ENCODE measurements around the gene SUN5. TPM values are rescaled to one million over a fixed set of nuclear protein-coding genes. Genes with fewer than 3 reads are reported as not detected.
"Not testable (repeated sequence)": the region's sequence is repeated elsewhere in the genome, so short reads cannot be mapped to it uniquely, and the experiment has no call there.

SUN5 gene
- total RNA-seq, 4 donors from 2014 or later = not detected

DNA sequence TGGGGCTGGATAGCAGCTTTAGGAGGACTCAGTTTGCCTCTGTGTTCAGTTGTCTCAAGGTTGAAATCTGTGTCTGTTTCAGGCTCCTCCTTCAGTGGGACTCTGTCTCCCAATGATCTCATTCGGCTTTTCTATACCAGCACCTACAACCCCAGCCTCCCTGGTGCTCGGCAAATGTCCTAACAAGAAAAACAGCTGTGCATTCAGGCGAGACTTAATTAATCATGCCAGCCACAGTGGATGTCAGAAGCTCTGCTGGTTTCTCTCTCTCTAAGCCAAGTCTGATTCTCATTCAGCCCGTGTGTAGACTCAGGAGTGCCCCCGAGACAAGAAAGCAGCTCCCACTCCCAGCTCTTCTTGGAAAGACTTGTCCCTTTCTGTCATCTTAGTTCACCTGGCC is 46.8 kb downstream of the SUN5 start:
- no peak overlapping the region for H3K27ac ChIP-seq
- H3K9me3 ChIP-seq = peaks cover 6% of the 10 kb centered on the region
- no peak overlapping the region for H3K4me3 ChIP-seq
- H3K36me3 ChIP-seq = no peaks in the 10 kb centered on the region
- no peak for TF ChIP-seq POLR2A (IDR thresholded peaks at IDR 0.05)
- TF ChIP-seq EP300 (IDR thresholded peaks at IDR 0.05) = no peak
- TF ChIP-seq, protein P1, sequence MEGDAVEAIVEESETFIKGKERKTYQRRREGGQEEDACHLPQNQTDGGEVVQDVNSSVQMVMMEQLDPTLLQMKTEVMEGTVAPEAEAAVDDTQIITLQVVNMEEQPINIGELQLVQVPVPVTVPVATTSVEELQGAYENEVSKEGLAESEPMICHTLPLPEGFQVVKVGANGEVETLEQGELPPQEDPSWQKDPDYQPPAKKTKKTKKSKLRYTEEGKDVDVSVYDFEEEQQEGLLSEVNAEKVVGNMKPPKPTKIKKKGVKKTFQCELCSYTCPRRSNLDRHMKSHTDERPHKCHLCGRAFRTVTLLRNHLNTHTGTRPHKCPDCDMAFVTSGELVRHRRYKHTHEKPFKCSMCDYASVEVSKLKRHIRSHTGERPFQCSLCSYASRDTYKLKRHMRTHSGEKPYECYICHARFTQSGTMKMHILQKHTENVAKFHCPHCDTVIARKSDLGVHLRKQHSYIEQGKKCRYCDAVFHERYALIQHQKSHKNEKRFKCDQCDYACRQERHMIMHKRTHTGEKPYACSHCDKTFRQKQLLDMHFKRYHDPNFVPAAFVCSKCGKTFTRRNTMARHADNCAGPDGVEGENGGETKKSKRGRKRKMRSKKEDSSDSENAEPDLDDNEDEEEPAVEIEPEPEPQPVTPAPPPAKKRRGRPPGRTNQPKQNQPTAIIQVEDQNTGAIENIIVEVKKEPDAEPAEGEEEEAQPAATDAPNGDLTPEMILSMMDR (IDR thresholded peaks at IDR 0.05) = no peak
- no peak for TF ChIP-seq POLR2AphosphoS5 (IDR thresholded peaks at IDR 0.05)
- DNase-seq (ENCODE audit: low spot score in 2 of 2) = no peak
- no peaks in the 10 kb centered on the region for H3K4me1 ChIP-seq
- H3K27me3 ChIP-seq = no peaks in the 10 kb centered on the region
- 82% methylated on average over 5 of the region's 5 CpGs for WGBS

DNA sequence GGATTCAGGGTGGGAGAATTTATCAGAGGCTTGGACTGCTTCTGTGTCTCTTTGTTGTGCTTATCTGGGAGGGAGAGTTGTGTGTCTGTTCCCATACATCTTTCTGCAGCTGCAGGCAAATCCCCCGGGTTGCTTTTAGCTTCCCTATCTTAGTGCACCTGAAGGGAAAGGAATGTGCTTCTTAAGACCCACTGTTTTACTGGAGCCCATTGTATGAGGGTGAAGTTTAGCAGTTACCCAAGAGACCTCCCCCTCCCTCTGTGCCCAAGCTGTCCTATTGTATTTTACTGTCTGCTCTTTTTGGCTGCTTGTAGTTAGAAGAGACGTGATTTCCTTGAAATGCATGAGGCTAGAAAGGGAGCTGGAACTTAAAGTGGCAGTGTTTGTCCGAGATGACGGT is 53.7 kb downstream of the SUN5 start:
- 22% methylated on average over 4 of the region's 4 CpGs for WGBS
- H3K27me3 ChIP-seq; H3K4me3 ChIP-seq; DNase-seq (ENCODE audit: low spot score in 2 of 2); H3K9me3 ChIP-seq; H3K27ac ChIP-seq; H3K36me3 ChIP-seq; H3K4me1 ChIP-seq: not testable (repeated sequence)

DNA sequence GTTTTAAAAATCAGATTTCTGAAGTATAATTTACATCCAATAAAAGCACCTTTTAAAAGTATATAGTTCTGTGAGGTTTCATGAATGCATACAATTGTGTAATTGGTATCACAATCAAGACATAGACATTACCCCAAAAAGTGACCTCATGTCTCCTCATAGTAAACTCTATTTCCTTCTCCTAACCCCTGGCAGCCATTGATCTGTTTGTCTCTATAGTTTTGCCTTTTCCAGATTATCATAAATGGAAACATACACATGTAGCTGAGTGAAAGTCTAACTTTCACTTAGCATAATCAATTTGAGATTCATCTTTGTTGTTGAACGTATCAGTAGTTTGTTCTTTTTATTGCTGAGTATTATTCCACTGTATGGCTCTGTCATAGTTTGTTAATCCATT is 57.6 kb downstream of the SUN5 start:
- Histone ChIP-seq H3K36me3 (no peaks in the 10 kb centered on the region), H3K4me3 (no peak overlapping the region), H3K27ac (no peak overlapping the region), H3K4me1 (no peaks in the 10 kb centered on the region), H3K27me3 (peaks cover 5% of the 10 kb centered on the region), H3K9me3 (no peaks in the 10 kb centered on the region)
- no peak for DNase-seq (ENCODE audit: low spot score in 2 of 2)
- TF ChIP-seq, protein P1 (IDR thresholded peaks at IDR 0.05) = no peak
- TF ChIP-seq POLR2A (IDR thresholded peaks at IDR 0.05) (no peak), POLR2AphosphoS5 (IDR thresholded peaks at IDR 0.05) (no peak), EP300 (IDR thresholded peaks at IDR 0.05) (no peak)
- WGBS = 64% methylated on average over 1 of the region's 1 CpG

DNA sequence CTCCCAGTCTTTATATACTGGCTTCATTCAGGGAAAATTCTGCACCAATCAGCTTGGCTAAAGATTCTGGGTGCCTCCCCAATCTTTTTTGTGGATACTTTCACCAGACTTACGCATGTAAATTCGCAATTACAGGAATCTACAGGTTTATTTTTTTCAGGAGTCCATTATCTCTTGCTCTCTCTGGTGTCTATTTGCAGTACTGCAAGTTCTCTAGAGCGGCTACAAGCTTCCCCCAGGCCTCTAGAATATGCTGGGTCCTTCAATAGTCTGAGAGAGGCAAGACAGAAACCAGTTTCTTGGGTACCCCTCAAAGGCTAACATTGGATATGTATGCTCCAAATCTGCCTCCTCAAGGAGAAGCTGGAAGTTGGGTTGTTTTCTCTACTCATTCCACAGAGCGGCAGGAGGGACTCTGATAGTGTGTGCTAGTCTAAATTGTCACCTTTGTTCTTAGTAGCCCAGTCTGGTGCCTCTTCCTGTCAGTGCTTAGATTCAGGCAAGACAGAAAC is 58.5 kb downstream of the SUN5 start:
- Histone ChIP-seq H3K27ac (no peak overlapping the region), H3K4me1 (no peaks in the 10 kb centered on the region), H3K9me3 (no peaks in the 10 kb centered on the region), H3K4me3 (no peak overlapping the region), H3K27me3 (peaks cover under 1% of the 10 kb centered on the region), H3K36me3 (no peaks in the 10 kb centered on the region)
- TF ChIP-seq, protein P1 (IDR thresholded peaks at IDR 0.05) = peak in 1 of 2 donors; percentile 44
- TF ChIP-seq POLR2A (IDR thresholded peaks at IDR 0.05) = no peak
- no peak for DNase-seq (ENCODE audit: low spot score in 2 of 2)
- WGBS = 39% methylated on average over 4 of the region's 4 CpGs

DNA sequence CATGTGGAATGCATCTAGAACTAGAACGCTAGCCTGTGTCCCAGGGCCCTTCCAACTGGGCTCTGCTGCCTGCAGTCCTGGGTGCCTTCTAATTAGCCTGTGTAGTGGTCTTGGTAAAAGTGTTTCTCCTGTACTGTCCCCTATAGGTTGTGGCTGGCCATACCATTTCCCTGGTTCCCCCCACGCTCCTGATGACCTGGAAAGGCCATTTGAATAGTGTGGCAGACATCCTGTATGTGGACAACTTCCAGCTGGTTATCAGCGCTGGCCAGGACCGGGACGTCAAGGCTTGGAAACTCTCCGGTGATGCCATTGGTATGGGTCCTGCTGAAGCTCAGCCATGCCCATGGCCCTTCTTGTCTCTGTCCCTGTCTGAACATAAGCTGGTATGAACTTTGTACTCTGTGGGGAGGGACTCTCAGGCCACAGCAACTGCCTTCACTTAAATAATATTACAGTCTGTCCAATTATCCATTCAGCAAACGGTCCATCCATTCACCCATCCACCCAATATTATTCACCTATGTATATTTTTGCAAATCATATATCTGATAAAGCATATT is 60.7 kb downstream of the SUN5 start:
- DNase-seq (ENCODE audit: low spot score in 2 of 2) = peak in 1 of 2 donors; percentile 35
- Histone ChIP-seq H3K4me3 (no peak overlapping the region), H3K36me3 (no peaks in the 10 kb centered on the region), H3K9me3 (no peaks in the 10 kb centered on the region), H3K27ac (no peak overlapping the region), H3K27me3 (no peaks in the 10 kb centered on the region), H3K4me1 (no peaks in the 10 kb centered on the region)
- 83% methylated on average over 7 of the region's 7 CpGs for WGBS
- TF ChIP-seq POLR2A (IDR thresholded peaks at IDR 0.05) (no peak), POLR2AphosphoS5 (IDR thresholded peaks at IDR 0.05) (no peak), EP300 (IDR thresholded peaks at IDR 0.05) (no peak)
- TF ChIP-seq, protein P1 (IDR thresholded peaks at IDR 0.05) = no peak
